Body of pancreas (tissue), 4 donors: ENCODE results near the gene COPS3. TPM values are rescaled to one million over a fixed set of nuclear protein-coding genes. Genes with fewer than 3 reads are reported as not detected.

Source experiments
- ATAC-seq: fragments of 150-250 bp; one replicate; pipeline ENCODE4 v1.9.1; 2016
- DNase-seq, 4 donors: peaks; one replicate each; pipeline ENCODE4 v3.0.0-alpha.2; 2019
- H3K27ac ChIP-seq, 4 donors: fragments of 200-600 bp; sonication (generic); 1 replicate in 3 of 4; 2 replicates in 1 of 4; pipeline versions ENCODE4 v1.5.1 to v1.6.1; 2016 to 2019; ENCODE audit warnings: mild to moderate bottlenecking in 1 of 4, mixed read lengths in 1 of 4, moderate library complexity in 1 of 4
- H3K27me3 ChIP-seq, 2 donors: fragments of 200-600 bp; sonication (generic); one replicate each; pipeline ENCODE4 v1.6.0; 2016; ENCODE audit warnings: mild to moderate bottlenecking in 1 of 2
- H3K36me3 ChIP-seq, 2 donors: fragments of 200-600 bp; sonication (generic); replicated peaks in 1 of 2; 2 replicates each; pipeline ENCODE4 v1.5.1; 2016; ENCODE audit warnings: low read depth in 2 of 2; ENCODE audit not compliant: insufficient read depth in 1 of 2
- H3K4me1 ChIP-seq: fragments of 200-600 bp; sonication (generic); one replicate; pipeline ENCODE4 v1.6.0; 2016
- H3K4me3 ChIP-seq, 2 donors: fragments of 200-600 bp; sonication (generic); 1 replicate in 1 of 2; 2 replicates in 1 of 2; pipeline ENCODE4 v1.5.1; 2016 to 2019
- H3K9me3 ChIP-seq, 3 donors: fragments of 200-600 bp; sonication (generic); 1 replicate in 2 of 3; 2 replicates in 1 of 3; pipeline ENCODE4 v1.5.1; 2016
- POLR2A ChIP-seq, 3 donors: fragments of 450-650 bp; IDR thresholded peaks; one replicate each; pipeline ENCODE4 v1.6.1; 2016; ENCODE audit warnings: antibody characterized with exemption in 3 of 3, mild to moderate bottlenecking in 2 of 3
- WGBS, 2 donors: methylation state at CpG; one replicate each; pipeline ENCODE4 v1.1.5; 2017; 5-methylcytosine and 5-hydroxymethylcytosine counted together
- intact Hi-C: fragments of 100-400 bp; cut with DNase I; formaldehyde crosslinking; loops from one replicate; pipeline ENCODE4 v1.15.1; 2023
- total RNA-seq, 2 donors: library from RNA; depleted of rRNA; stranded (reverse); fragments of >200 nt; gene quantifications; one replicate each; pipeline ENCODE4 v1.1.0, GENCODE V29; 2016
- TF ChIP-seq, protein P1 (sequence below), 7 experiments: fragments of 450-650 bp in 4 of 7; fragments of 200-600 bp in 3 of 7; sonication (generic) in 3 of 7; IDR thresholded peaks; one replicate each; pipeline ENCODE4 v1.5.1; 2016 to 2019; ENCODE audit warnings: antibody characterized with exemption in 7 of 7

The COPS3 gene
- total RNA-seq, 2 donors from 2014 or later = 23.1 to 29.8 TPM

DNA sequence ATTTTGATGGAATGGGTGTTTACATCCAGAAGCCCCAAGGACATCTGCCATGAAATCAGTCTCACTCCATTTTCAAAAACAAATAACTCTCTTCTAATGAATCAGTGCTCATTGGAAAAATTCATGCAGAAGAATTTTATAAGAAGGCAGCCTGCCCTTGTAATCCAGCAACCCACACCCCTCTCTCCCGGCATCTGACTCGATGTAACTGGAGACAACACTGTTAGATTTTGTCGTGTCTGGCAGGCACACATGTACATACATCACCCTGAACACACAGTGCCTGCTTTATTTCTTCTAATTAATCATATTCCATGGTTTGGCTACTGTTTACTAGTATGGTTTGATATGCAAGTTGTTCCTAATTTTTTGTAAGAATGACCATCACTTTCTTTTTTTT, 63.1 kb downstream of the COPS3 start:
- H3K9me3 ChIP-seq = no peaks in the 10 kb centered on the region
- WGBS, 2 donors = 88 to 91% methylated on average over 3 of the region's 3 CpGs
- H3K36me3 ChIP-seq = peaks cover 6 to 59% of the 10 kb centered on the region in 2 donors

DNA sequence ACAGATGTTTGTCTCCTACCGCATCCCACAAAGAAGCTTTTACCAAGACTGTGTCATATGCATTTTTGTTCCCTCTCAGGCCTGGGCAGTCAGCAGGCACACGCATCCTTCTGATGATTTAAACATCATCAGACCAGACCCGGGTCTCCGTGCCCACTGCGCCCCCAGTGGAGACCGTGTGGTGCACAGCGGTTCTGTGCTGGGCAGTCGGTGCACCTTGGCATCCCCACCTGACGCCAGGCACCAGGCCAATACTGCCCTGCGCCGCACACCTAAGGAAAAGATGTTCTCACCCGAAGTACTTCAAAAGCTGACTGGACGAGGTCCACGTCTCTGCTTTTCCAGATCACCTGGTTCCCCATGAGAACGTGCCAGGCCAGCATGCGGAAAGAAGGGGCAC, 64.3 kb downstream of the COPS3 start:
- Histone ChIP-seq H3K27ac (no peak overlapping the region), H3K4me1 (no peaks in the 10 kb centered on the region), H3K27me3 (no peaks in the 10 kb centered on the region), H3K4me3 (no peak overlapping the region), H3K9me3 (no peaks in the 10 kb centered on the region), H3K36me3 (peaks cover 6 to 53% of the 10 kb centered on the region in 2 donors)
- no peak for ATAC-seq
- TF ChIP-seq, protein P1, sequence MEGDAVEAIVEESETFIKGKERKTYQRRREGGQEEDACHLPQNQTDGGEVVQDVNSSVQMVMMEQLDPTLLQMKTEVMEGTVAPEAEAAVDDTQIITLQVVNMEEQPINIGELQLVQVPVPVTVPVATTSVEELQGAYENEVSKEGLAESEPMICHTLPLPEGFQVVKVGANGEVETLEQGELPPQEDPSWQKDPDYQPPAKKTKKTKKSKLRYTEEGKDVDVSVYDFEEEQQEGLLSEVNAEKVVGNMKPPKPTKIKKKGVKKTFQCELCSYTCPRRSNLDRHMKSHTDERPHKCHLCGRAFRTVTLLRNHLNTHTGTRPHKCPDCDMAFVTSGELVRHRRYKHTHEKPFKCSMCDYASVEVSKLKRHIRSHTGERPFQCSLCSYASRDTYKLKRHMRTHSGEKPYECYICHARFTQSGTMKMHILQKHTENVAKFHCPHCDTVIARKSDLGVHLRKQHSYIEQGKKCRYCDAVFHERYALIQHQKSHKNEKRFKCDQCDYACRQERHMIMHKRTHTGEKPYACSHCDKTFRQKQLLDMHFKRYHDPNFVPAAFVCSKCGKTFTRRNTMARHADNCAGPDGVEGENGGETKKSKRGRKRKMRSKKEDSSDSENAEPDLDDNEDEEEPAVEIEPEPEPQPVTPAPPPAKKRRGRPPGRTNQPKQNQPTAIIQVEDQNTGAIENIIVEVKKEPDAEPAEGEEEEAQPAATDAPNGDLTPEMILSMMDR (IDR thresholded peaks at IDR 0.05) = no peak
- TF ChIP-seq POLR2A (IDR thresholded peaks at IDR 0.05) = no peak
- intact Hi-C loops = no loop called here
- DNase-seq = no peak
- 77 to 85% methylated on average over 14 to 16 of the region's 16 CpGs for WGBS, 2 donors

More for the DNA sequence above, 63.1 kb downstream of the COPS3 start:
- Histone ChIP-seq H3K27ac (no peak overlapping the region), H3K4me3 (no peak overlapping the region), H3K4me1 (no peaks in the 10 kb centered on the region), H3K27me3 (no peaks in the 10 kb centered on the region)
- no peak for TF ChIP-seq POLR2A (IDR thresholded peaks at IDR 0.05)
- TF ChIP-seq, protein P1 (IDR thresholded peaks at IDR 0.05) = no peak
- DNase-seq (no peak), ATAC-seq (no peak)
- intact Hi-C loops = no loop called here

DNA sequence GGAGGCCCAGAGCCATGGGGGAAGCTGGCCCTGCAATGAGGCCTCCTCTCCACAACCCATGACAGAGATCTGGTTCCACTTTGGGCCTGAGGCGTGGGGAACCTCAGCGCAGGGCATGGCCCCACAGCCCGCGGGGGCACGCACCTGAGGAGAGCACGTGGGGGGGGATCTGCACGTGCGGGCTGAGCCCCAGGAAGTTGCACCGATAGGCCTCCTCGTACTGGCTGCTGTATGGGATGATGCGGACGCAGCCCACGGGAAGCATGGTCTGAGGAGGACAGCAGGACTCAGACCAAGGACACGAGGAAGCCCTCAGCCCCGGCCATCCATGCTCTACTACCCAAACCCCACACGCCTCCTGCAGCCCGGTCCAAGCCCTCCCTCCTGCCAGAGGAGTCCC, 64.8 kb downstream of the COPS3 start:
- DNase-seq (no peak), ATAC-seq (no peak)
- Histone ChIP-seq H3K9me3 (no peaks in the 10 kb centered on the region), H3K36me3 (peaks cover 6 to 50% of the 10 kb centered on the region in 2 donors), H3K4me1 (no peaks in the 10 kb centered on the region), H3K4me3 (no peak overlapping the region), H3K27ac (no peak overlapping the region), H3K27me3 (no peaks in the 10 kb centered on the region)
- WGBS, 2 donors = 87 to 88% methylated on average over 8 to 13 of the region's 17 CpGs
- intact Hi-C loops = no loop called here
- no peak for TF ChIP-seq POLR2A (IDR thresholded peaks at IDR 0.05)
- TF ChIP-seq, protein P1 (IDR thresholded peaks at IDR 0.05) = no peak

DNA sequence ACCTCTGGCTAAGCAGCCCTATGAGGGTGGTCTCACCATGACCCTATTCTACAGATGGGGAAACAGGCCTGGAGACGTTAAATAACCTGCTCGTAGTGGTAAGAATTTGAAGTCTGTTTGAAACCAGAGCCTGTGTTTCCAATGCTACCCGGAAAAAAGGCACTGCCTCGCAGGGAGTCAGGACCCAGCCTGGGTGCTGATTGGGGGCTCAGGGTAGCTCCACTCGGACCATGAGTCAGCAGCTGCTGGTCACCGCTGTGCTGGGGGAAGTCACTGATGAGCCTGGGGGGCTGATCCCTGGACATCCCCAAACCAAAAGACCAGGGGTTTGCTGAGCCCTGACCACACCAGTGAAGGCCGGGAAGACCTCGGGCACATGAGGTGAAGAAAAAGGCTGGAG, 65.5 kb downstream of the COPS3 start:
- no peaks in the 10 kb centered on the region for H3K9me3 ChIP-seq
- H3K4me1 ChIP-seq = no peaks in the 10 kb centered on the region
- no peak overlapping the region for H3K4me3 ChIP-seq
- H3K27me3 ChIP-seq = no peaks in the 10 kb centered on the region
- no peak for DNase-seq
- TF ChIP-seq, protein P1 (IDR thresholded peaks at IDR 0.05) = no peak
- TF ChIP-seq POLR2A (IDR thresholded peaks at IDR 0.05) = no peak
- intact Hi-C loops = no loop called here
- no peak overlapping the region for H3K27ac ChIP-seq
- H3K36me3 ChIP-seq = peaks cover 6 to 47% of the 10 kb centered on the region in 2 donors
- no peak for ATAC-seq
- WGBS, 2 donors = 88 to 98% methylated on average over 8 of the region's 8 CpGs

DNA sequence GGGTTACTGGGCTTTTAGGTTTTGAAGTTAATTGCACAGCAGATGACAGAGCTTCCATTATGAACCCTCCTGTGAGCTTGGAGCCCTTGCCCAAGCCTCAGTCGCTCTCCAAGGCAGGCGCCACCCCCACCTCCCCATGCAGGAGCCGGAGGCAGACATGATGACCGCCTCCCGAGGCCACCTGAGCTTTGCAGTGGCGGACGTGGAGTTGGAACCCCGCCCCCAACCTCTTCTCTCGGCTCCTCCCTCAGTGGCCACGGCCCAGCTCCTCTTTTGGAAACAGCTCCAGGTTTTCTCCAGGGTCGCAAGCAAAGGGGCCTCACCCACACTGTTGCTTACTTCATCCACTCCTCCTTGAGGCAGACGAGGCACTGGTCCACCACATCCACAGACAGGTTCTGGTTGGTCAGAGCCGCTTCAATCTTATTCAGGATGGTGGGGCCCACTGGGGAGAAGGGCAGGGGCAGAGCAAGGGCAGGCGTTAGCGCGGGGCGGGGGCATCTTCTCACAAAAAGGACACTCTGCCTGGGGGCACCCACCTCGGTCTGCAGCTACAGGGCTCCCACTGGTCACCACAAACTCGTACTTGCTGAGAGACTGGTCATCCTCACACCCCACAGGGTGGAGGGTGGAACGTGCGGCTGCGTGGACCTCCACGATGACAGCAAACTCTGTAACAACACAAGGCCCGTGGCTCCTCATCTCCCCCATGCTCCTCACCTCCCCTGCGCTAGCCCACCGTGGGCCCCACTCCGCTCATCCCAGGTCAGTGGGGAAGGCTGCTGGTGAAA, 66.2 kb downstream of the COPS3 start:
- DNase-seq (no peak), ATAC-seq (no peak)
- Histone ChIP-seq H3K27ac (no peak overlapping the region), H3K9me3 (no peaks in the 10 kb centered on the region), H3K36me3 (peaks cover 6 to 44% of the 10 kb centered on the region in 2 donors), H3K27me3 (no peaks in the 10 kb centered on the region), H3K4me3 (no peak overlapping the region), H3K4me1 (no peaks in the 10 kb centered on the region)
- TF ChIP-seq, protein P1 (IDR thresholded peaks at IDR 0.05) = no peak
- TF ChIP-seq POLR2A (IDR thresholded peaks at IDR 0.05) = no peak
- intact Hi-C loops = no loop called here
- 85 to 91% methylated on average over 24 to 26 of the region's 27 CpGs for WGBS, 2 donors
